GM23248 (cell line): ENCODE measurements around the gene NCL. TPM values are rescaled to one million over a fixed set of nuclear protein-coding genes. Genes with fewer than 3 reads are reported as not detected.

ENCODE experiments used
- DNase-seq: peaks from one replicate; pipeline ENCODE4 v3.0.0-alpha.2; 2015
- H2AFZ ChIP-seq: fragments of 200-600 bp; sonication (generic); 2 replicates; pipeline ENCODE4 v1.6.1; 2016; ENCODE audit warnings: antibody characterized with exemption
- H3F3A ChIP-seq: fragments of 200-600 bp; sonication (generic); 2 replicates; pipeline ENCODE4 v1.6.1; 2016; ENCODE audit warnings: mild to moderate bottlenecking, antibody characterized with exemption, mixed run types; ENCODE audit not compliant: insufficient read depth
- H3K27ac ChIP-seq: fragments of 200-600 bp; sonication (generic); 2 replicates; pipeline ENCODE4 v1.5.1; 2016; ENCODE audit warnings: mild to moderate bottlenecking
- H3K27me3 ChIP-seq: fragments of 200-600 bp; sonication (generic); replicated peaks from 2 replicates; pipeline ENCODE4 v1.6.1; 2016; ENCODE audit warnings: mild to moderate bottlenecking; ENCODE audit not compliant: insufficient read depth
- H3K36me3 ChIP-seq: fragments of 200-600 bp; sonication (generic); 2 replicates; pipeline ENCODE4 v1.6.1; 2016; ENCODE audit warnings: low read depth, mild to moderate bottlenecking
- H3K4me1 ChIP-seq: fragments of 200-600 bp; sonication (generic); 2 replicates; pipeline ENCODE4 v1.6.1; 2016; ENCODE audit warnings: mild to moderate bottlenecking; ENCODE audit not compliant: insufficient read depth
- H3K4me2 ChIP-seq: fragments of 200-600 bp; sonication (generic); one replicate; pipeline ENCODE4 v1.6.1; 2016; ENCODE audit warnings: mild to moderate bottlenecking; ENCODE audit not compliant: unreplicated experiment
- H3K4me3 ChIP-seq: fragments of 200-600 bp; sonication (generic); 2 replicates; pipeline ENCODE4 v1.5.1; 2016; ENCODE audit warnings: mild to moderate bottlenecking
- H3K79me2 ChIP-seq: fragments of 200-600 bp; sonication (generic); 2 replicates; pipeline ENCODE4 v1.6.1; 2016; ENCODE audit warnings: mild to moderate bottlenecking; ENCODE audit not compliant: insufficient read depth
- H3K9ac ChIP-seq: fragments of 200-600 bp; sonication (generic); 2 replicates; pipeline ENCODE4 v1.6.1; 2016; ENCODE audit warnings: mild to moderate bottlenecking
- H3K9me2 ChIP-seq: fragments of 200-600 bp; sonication (generic); 2 replicates; pipeline ENCODE4 v1.6.1; 2016; ENCODE audit warnings: mixed run types, mild to moderate bottlenecking, moderate library complexity; ENCODE audit not compliant: insufficient read depth
- H3K9me3 ChIP-seq: fragments of 200-600 bp; sonication (generic); one replicate; pipeline ENCODE4 v1.6.1; 2017; ENCODE audit warnings: low read depth
- H4K20me1 ChIP-seq: fragments of 200-600 bp; sonication (generic); 2 replicates; pipeline ENCODE4 v1.6.0; 2016; ENCODE audit not compliant: insufficient read depth
- EZH2 ChIP-seq: fragments of 200-600 bp; sonication (generic); IDR thresholded peaks from 2 replicates; pipeline ENCODE4 v1.6.1; 2018; ENCODE audit warnings: antibody characterized with exemption, mild to moderate bottlenecking; ENCODE audit not compliant: insufficient read depth, poor library complexity, severe bottlenecking
- EZH2phosphoT487 ChIP-seq: fragments of 200-600 bp; sonication (generic); IDR thresholded peaks from 2 replicates; pipeline ENCODE4 v1.6.1; 2018; ENCODE audit warnings: antibody characterized with exemption, moderate library complexity, mild to moderate bottlenecking, low read depth; ENCODE audit not compliant: insufficient read depth
- WGBS, 2 experiments: methylation state at CpG; one replicate each; pipeline ENCODE4 v1.1.6; 2015 to 2017; ENCODE audit warnings: low lambda C conversion rate in 2 of 2, low coverage in 1 of 2; ENCODE audit errors: missing lambda C conversion rate in 2 of 2; 5-methylcytosine and 5-hydroxymethylcytosine counted together
- in situ Hi-C: fragments of 300-500 bp; cut with MboI; formaldehyde crosslinking; loops from 2 replicates; pipeline ENCODE4 v1.15.0; 2020
- polyA plus RNA-seq: library from polyadenylated mRNA; unstranded; fragments of >200 nt; fragmentation: Nextera tagmentation; extraction: Ambion mirVana; gene quantifications from 2 replicates; pipeline ENCODE4 v1.2.1, GENCODE V29; 2016
- total RNA-seq: library from RNA; depleted of rRNA; stranded (reverse); fragments of >200 nt; shearing (Covaris generic); gene quantifications from 2 replicates; pipeline ENCODE4 v1.2.3, GENCODE V29; 2014

Gene NCL
- total and polyA plus RNA-seq, 2 experiments from 2014 or later, result 147 to 412 TPM

- H3K79me2 ChIP-seq, result peaks cover 76% of the 10 kb centered on the region
- in situ Hi-C loops, result no loop called here
- H3F3A ChIP-seq, result peaks cover 59% of the 10 kb centered on the region
- H3K27ac ChIP-seq, result no peak overlapping the region
- no peaks in the 10 kb centered on the region for H3K27me3 ChIP-seq
- H3K4me2 ChIP-seq, result no peak overlapping the region
- H3K4me3 ChIP-seq, result no peak overlapping the region
- no peaks in the 10 kb centered on the region; the same call in 1 of the 2 replicates for H4K20me1 ChIP-seq
- H3K4me1 ChIP-seq, result peaks cover 8% of the 10 kb centered on the region; the same call in 1 of the 2 replicates
- no peaks in the 10 kb centered on the region for H3K9me3 ChIP-seq
- WGBS, 2 experiments, result 80 to 85% methylated on average over 13 of the region's 13 CpGs
- H3K36me3 ChIP-seq, result peaks cover 80% of the 10 kb centered on the region
- no peaks in the 10 kb centered on the region for H3K9me2 ChIP-seq
- DNase-seq, result no peak
- TF ChIP-seq EZH2phosphoT487 (no peak), EZH2 (no peak)
- H3K9ac ChIP-seq, result 0 out of 2 replicates have a peak overlapping the region, but pooled peaks have one; percentile 4
- no peak overlapping the region for H2AFZ ChIP-seq
These were observed 4.0 kb downstream of the NCL start for GRCh38 chr2:231460073-231460835.

DNA sequence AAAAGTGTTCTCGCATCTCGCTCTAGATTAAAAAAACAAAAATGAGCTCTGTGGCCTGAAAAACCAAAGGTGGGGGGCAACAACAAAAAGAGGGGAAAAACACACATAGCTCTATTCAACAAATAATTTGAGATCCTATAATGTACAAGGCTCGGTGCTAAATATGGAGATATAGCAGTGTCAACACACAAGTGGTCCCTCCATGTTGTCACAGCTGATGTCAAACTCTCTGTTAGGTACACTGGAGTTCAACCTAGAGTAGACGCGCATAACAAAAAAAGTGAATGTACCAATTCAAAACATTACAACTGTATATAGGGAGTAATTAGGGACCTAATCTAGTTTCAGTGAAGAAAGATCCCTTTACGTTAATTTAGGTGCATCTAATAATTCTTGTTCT lies 5.9 kb downstream of the NCL start:
- TF ChIP-seq EZH2 (no peak), EZH2phosphoT487 (no peak)
- H4K20me1 ChIP-seq, result no peaks in the 10 kb centered on the region; the same call in 1 of the 2 replicates
- H3K27me3 ChIP-seq, result no peaks in the 10 kb centered on the region
- H3K4me3 ChIP-seq, result no peak overlapping the region
- no peak overlapping the region for H3K4me2 ChIP-seq
- H2AFZ ChIP-seq, result no peak overlapping the region
- peaks cover 73% of the 10 kb centered on the region for H3F3A ChIP-seq
- H3K36me3 ChIP-seq, result peaks cover 99% of the 10 kb centered on the region
- 85 to 87% methylated on average over 6 of the region's 6 CpGs for WGBS, 2 experiments
- peaks cover 69% of the 10 kb centered on the region for H3K79me2 ChIP-seq
- H3K27ac ChIP-seq, result no peak overlapping the region
- no peak for DNase-seq
- no peak overlapping the region for H3K9ac ChIP-seq
- no peaks in the 10 kb centered on the region for H3K9me3 ChIP-seq
- H3K9me2 ChIP-seq, result no peaks in the 10 kb centered on the region
- peaks cover 7% of the 10 kb centered on the region; the same call in 1 of the 2 replicates for H3K4me1 ChIP-seq
- in situ Hi-C loops, result no loop called here

GRCh38 chr2:231457101-231457500 lies 7.2 kb downstream of the NCL start:
- Histone ChIP-seq H3K36me3 (peaks cover 94% of the 10 kb centered on the region), H3K4me2 (no peak overlapping the region), H3K27ac (no peak overlapping the region), H3K9ac (no peak overlapping the region), H3K4me3 (no peak overlapping the region), H3K79me2 (peaks cover 57% of the 10 kb centered on the region), H3K27me3 (no peaks in the 10 kb centered on the region), H2AFZ (no peak overlapping the region), H4K20me1 (no peaks in the 10 kb centered on the region; the same call in 1 of the 2 replicates), H3K4me1 (no peaks in the 10 kb centered on the region), H3K9me3 (no peaks in the 10 kb centered on the region), H3F3A (peaks cover 80% of the 10 kb centered on the region), H3K9me2 (no peaks in the 10 kb centered on the region)
- in situ Hi-C loops, result no loop called here
- 54 to 75% methylated on average over 4 of the region's 4 CpGs for WGBS, 2 experiments
- TF ChIP-seq EZH2phosphoT487, result no peak
- TF ChIP-seq EZH2, result no peak
- peak; percentile 58 for DNase-seq

DNA sequence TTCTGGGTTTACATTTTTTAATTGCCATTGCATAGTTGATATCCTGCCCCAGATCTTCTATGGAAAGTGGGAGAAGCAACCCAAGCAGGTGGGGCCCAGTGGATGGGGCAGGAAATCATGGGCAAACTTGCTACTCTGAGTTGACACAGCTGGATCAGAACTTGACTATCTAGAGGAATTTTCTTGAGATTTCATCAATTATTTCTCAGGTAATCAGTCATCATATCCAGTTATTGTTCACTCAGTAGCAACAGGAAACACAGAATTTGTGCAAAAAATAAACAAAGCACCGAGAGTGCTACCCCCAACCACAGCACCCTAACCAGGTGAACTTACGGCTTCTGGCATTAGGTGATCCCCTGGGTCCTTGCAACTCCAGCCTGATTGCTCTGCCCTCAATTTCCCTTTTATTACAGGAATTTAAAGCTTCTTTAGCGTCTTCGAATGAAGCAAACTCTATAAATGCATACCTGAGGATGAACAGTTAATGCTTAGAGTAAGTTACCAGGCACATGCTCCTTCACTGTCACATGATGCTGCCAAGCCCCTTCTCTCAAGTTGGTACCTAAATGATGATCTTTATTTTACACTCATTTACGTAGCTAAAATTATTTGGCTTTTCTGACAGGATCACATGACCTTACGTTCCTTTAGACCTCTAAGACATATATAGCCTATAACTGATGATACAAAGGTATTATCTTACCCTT lies 7.8 kb downstream of the NCL start:
- no peak overlapping the region for H3K4me3 ChIP-seq
- peaks cover 80% of the 10 kb centered on the region for H3F3A ChIP-seq
- no peak for DNase-seq
- no peaks in the 10 kb centered on the region for H4K20me1 ChIP-seq
- TF ChIP-seq EZH2phosphoT487, result no peak
- no peak for TF ChIP-seq EZH2
- H3K9ac ChIP-seq, result no peak overlapping the region
- H3K79me2 ChIP-seq, result peaks cover 50% of the 10 kb centered on the region
- H3K9me3 ChIP-seq, result no peaks in the 10 kb centered on the region
- H2AFZ ChIP-seq, result no peak overlapping the region
- H3K27ac ChIP-seq, result no peak overlapping the region
- no peak overlapping the region for H3K4me2 ChIP-seq
- in situ Hi-C loops, result no loop called here
- no peaks in the 10 kb centered on the region for H3K9me2 ChIP-seq
- no peaks in the 10 kb centered on the region for H3K27me3 ChIP-seq
- peaks cover 87% of the 10 kb centered on the region for H3K36me3 ChIP-seq
- 88 to 91% methylated on average over 6 of the region's 6 CpGs for whole genome bisulfite sequencing, 2 experiments
- no peaks in the 10 kb centered on the region for H3K4me1 ChIP-seq
